ENCODE data around the gene GTF2H4. TPM values are rescaled to one million over a fixed set of nuclear protein-coding genes. Genes with fewer than 3 reads are reported as not detected.

GTF2H4 gene
- total and polyA plus RNA-seq, 10 of the 15 experiments (the other 5 are each of a cell fraction or from before 2014, with no cell fraction given): 1.1 to 43.8 (median 18.9) TPM

- Histone ChIP-seq H4K20me1 (ENCODE audit: control insufficient read depth, insufficient read depth) (no peaks in the 10 kb centered on the region), H3K27me3 (replicated peaks in 1 of 2; ENCODE audit: control insufficient read depth in 2 of 2, insufficient read depth in 2 of 2, low read length in 1 of 2) (no peaks in the 10 kb centered on the region), H3K4me2 (ENCODE audit: control insufficient read depth, insufficient read depth) (peak overlapping the region; percentile 99), H3K4me3 (peak overlapping the region; percentile 75), H3K36me3 (ENCODE audit: control insufficient read depth in 2 of 2, insufficient read depth in 2 of 2, low read length in 1 of 2) (no peaks in the 10 kb centered on the region; a peak in 2 of 4 replicates), H3K9ac (ENCODE audit: control insufficient read depth, insufficient read depth, low read length) (peak overlapping the region; percentile 64), H3K27ac (ENCODE audit: control insufficient read depth, insufficient read depth) (peak overlapping the region; percentile 81; the same call in 1 of the 2 replicates), H3K79me2 (ENCODE audit: control insufficient read depth, insufficient read depth, low read length) (peaks cover 10% of the 10 kb centered on the region), H3K4me1 (ENCODE audit: control insufficient read depth, insufficient read depth, low read length) (peaks cover 35% of the 10 kb centered on the region), H3K9me3 (replicated peaks; ENCODE audit: control insufficient read depth, insufficient read depth, low read length) (no peaks in the 10 kb centered on the region), H2AFZ (ENCODE audit: control insufficient read depth, low read depth, low read length) (peak overlapping the region; percentile 41; the same call in 1 of the 2 replicates)
- DNase-seq (ENCODE audit: low read depth, low spot score) (no peak), ATAC-seq (peak; percentile 65), FAIRE-seq (no peak)
- 22% methylated on average over 26 of the region's 59 CpGs for WGBS (ENCODE audit: insufficient coverage, insufficient replicate concordance, low lambda C conversion rate, missing lambda C conversion rate)
- BruUV-seq (replicated peaks): TSS peak; percentile 40
- ChIA-PET CTCF (interaction anchor here (0.5 to 6.7 kb wide), 13 partner anchors 11 to 431 kb away, joined by 3 to 71 read pairs (median 4); partner anchors contain the start of genes GTF2H4 and VARS2), POLR2A (interaction anchor here (0.6 to 5.8 kb wide), 11 partner anchors 11 to 206 kb away, joined by 3 to 50 read pairs (median 4); partner anchors contain the start of genes GTF2H4 and VARS2), SMC1A (ENCODE audit: uncharacterized antibody, unreplicated experiment) (interaction anchor here (0.9 to 4.9 kb wide), 9 partner anchors 16 to 284 kb away, joined by 3 to 40 read pairs (median 7); partner anchors contain the start of genes GTF2H4 and VARS2), RAD21 (ENCODE audit: unreplicated experiment) (interaction anchor here (0.7 to 10.7 kb wide), 12 partner anchors 16 to 270 kb away, joined by 3 to 144 read pairs (median 4); partner anchors contain the start of genes GTF2H4, IER3 and VARS2)
- in situ Hi-C loops (cut with MboI): no loop called here
- intact Hi-C loops (cut with micrococcal nuclease; ENCODE audit: unreplicated experiment): no loop called here
- TF ChIP-seq EGR1 (IDR thresholded peaks at IDR 0.05; ENCODE audit: borderline replicate concordance in 1 of 2, low read depth in 2 of 2, low read length in 2 of 2) (peak in 1 of 2 experiments; percentile 61; a peak in 2 of 3 replicates), ZNF622 (IDR thresholded peaks at IDR 0.05) (no peak), POLR2A (IDR thresholded peaks at IDR 0.05; ENCODE audit: low read depth, low read length) (peak; percentile 9; the same call in 1 of the 2 replicates), SPI1 (IDR thresholded peaks at IDR 0.05; ENCODE audit: borderline replicate concordance, insufficient read depth, low read depth, low read length) (0 out of 2 replicates have a peak, but pooled peaks have one; percentile 10), MAX (IDR thresholded peaks at IDR 0.05; ENCODE audit: low read depth, low read length) (0 out of 2 replicates have a peak, but pooled peaks have one; percentile 7), IKZF1 (conservative IDR thresholded peaks at IDR 0.05) (0 out of 2 replicates have a peak, but pooled peaks have one; percentile 32), CTCF (IDR thresholded peaks at IDR 0.05 in 2 of 3, conservative IDR thresholded peaks at IDR 0.05 in 1 of 3; ENCODE audit: control insufficient read depth in 2 of 3, extremely low read depth in 1 of 3, insufficient read depth in 1 of 3, low read depth in 3 of 3, low read length in 3 of 3) (peak in 1 of 3 experiments; percentile 9; a peak in 1 of 6 replicates), TCF12 (IDR thresholded peaks at IDR 0.05; ENCODE audit: low read depth, low read length) (0 out of 2 replicates have a peak, but pooled peaks have one; percentile 13), POLR2AphosphoS2 (IDR thresholded peaks at IDR 0.05; ENCODE audit: low read depth, low read length) (no peak), NR2F1 (conservative IDR thresholded peaks at IDR 0.05) (peak; percentile 75), MXI1 (IDR thresholded peaks at IDR 0.05; ENCODE audit: low read depth, low read length) (0 out of 2 replicates have a peak, but pooled peaks have one; percentile 20), BHLHE40 (IDR thresholded peaks at IDR 0.05; ENCODE audit: borderline replicate concordance in 1 of 2, low read depth in 2 of 2, low read length in 1 of 2) (peak; percentile 60 to 77; a peak in 2 of 4 replicates), NFIC (IDR thresholded peaks at IDR 0.05; ENCODE audit: low read depth, low read length) (no peak)
Observed at GRCh38 chr6:30884521-30885480, 23.2 kb upstream of the GTF2H4 start.
